Trophoblast cell (in vitro differentiated cells and primary cell): ENCODE data around the gene TTC17.

Experiments
- DNase-seq, 2 donors: peaks; one replicate each; pipeline ENCODE4 v3.0.0-alpha.2; 2016
- H2AFZ ChIP-seq: 2 replicates; pipeline ENCODE4 v1.6.1; 2013; ENCODE audit warnings: low read length, moderate library complexity, mild to moderate bottlenecking; ENCODE audit not compliant: insufficient read depth, poor library complexity
- H2AK5ac ChIP-seq: 2 replicates; pipeline ENCODE4 v1.6.1; 2013; ENCODE audit warnings: mild to moderate bottlenecking, low read length
- H2BK120ac ChIP-seq: 2 replicates; pipeline ENCODE4 v1.6.1; 2013; ENCODE audit warnings: low read length, mild to moderate bottlenecking, moderate library complexity; ENCODE audit not compliant: insufficient read depth, poor library complexity
- H2BK12ac ChIP-seq: 2 replicates; pipeline ENCODE4 v1.6.1; 2013; ENCODE audit warnings: mild to moderate bottlenecking, low read length, moderate library complexity
- H2BK5ac ChIP-seq: 2 replicates; pipeline ENCODE4 v1.6.1; 2013; ENCODE audit warnings: low read length, low read depth, moderate library complexity, mild to moderate bottlenecking; ENCODE audit not compliant: poor library complexity
- H3K14ac ChIP-seq: 2 replicates; pipeline ENCODE4 v1.6.1; 2013; ENCODE audit warnings: mild to moderate bottlenecking, low read length
- H3K18ac ChIP-seq: 2 replicates; pipeline ENCODE4 v1.6.1; 2013; ENCODE audit warnings: mild to moderate bottlenecking, low read length
- H3K23ac ChIP-seq: 2 replicates; pipeline ENCODE4 v1.6.1; 2013; ENCODE audit warnings: low read length
- H3K27ac ChIP-seq: 2 replicates; pipeline ENCODE4 v1.5.1; 2013; ENCODE audit warnings: low read depth, mild to moderate bottlenecking, inconsistent platforms, low read length, moderate library complexity
- H3K27me3 ChIP-seq: 2 replicates; pipeline ENCODE4 v1.6.1; 2013; ENCODE audit warnings: inconsistent platforms, mild to moderate bottlenecking, low read length, moderate library complexity; ENCODE audit not compliant: insufficient read depth
- H3K36me3 ChIP-seq, 2 experiments: 1 replicate in 1 of 2; 2 replicates in 1 of 2; pipeline ENCODE4 v1.6.1; 2013; ENCODE audit warnings: low read length in 2 of 2, mild to moderate bottlenecking in 2 of 2, moderate library complexity in 1 of 2; ENCODE audit not compliant: insufficient read depth in 2 of 2, control insufficient read depth in 1 of 2
- H3K4ac ChIP-seq: 2 replicates; pipeline ENCODE4 v1.6.1; 2013; ENCODE audit warnings: low read depth, mild to moderate bottlenecking, low read length, moderate library complexity
- H3K4me1 ChIP-seq, 2 experiments: 1 replicate in 1 of 2; 2 replicates in 1 of 2; pipeline ENCODE4 v1.6.1; 2013; ENCODE audit warnings: low read length in 2 of 2, mild to moderate bottlenecking in 2 of 2, moderate library complexity in 1 of 2; ENCODE audit not compliant: insufficient read depth in 2 of 2, control insufficient read depth in 1 of 2
- H3K4me2 ChIP-seq: 2 replicates; pipeline ENCODE4 v1.6.1; 2013; ENCODE audit warnings: inconsistent platforms, mild to moderate bottlenecking, low read length, moderate library complexity
- H3K4me3 ChIP-seq: 2 replicates; pipeline ENCODE4 v1.5.1; 2013; ENCODE audit warnings: mild to moderate bottlenecking, low read depth, low read length, inconsistent platforms
- H3K79me1 ChIP-seq: one replicate; pipeline ENCODE4 v1.6.1; 2013; ENCODE audit warnings: low read length
- H3K79me2 ChIP-seq: 2 replicates; pipeline ENCODE4 v1.6.1; 2013; ENCODE audit warnings: low read length, mild to moderate bottlenecking; ENCODE audit not compliant: control insufficient read depth, insufficient read depth, poor library complexity
- H3K9ac ChIP-seq: 2 replicates; pipeline ENCODE4 v1.6.1; 2013; ENCODE audit warnings: mild to moderate bottlenecking, low read length
- H3K9me3 ChIP-seq: 2 replicates; pipeline ENCODE4 v1.6.1; 2013; ENCODE audit warnings: low read depth, mild to moderate bottlenecking, control low read depth, inconsistent platforms, low read length; ENCODE audit not compliant: insufficient read depth
- H4K12ac ChIP-seq: 2 replicates; pipeline ENCODE4 v1.6.1; 2013; ENCODE audit warnings: low read depth, mild to moderate bottlenecking, low read length, moderate library complexity
- H4K8ac ChIP-seq: 2 replicates; pipeline ENCODE4 v1.6.1; 2013; ENCODE audit warnings: low read depth, mild to moderate bottlenecking, low read length, moderate library complexity
- H4K91ac ChIP-seq: one replicate; pipeline ENCODE4 v1.6.1; 2013; ENCODE audit warnings: low read depth, mild to moderate bottlenecking, low read length, moderate library complexity
- WGBS: extraction: QIAGEN DNeasy Blood & Tissue Kit; methylation state at CpG from one replicate; pipeline ENCODE4 v1.1.7; 2013; ENCODE audit warnings: missing lambda C conversion rate; ENCODE audit not compliant: insufficient read length, insufficient coverage; ENCODE audit errors: extremely low coverage; 5-methylcytosine and 5-hydroxymethylcytosine counted together

TTC17 gene

DNA sequence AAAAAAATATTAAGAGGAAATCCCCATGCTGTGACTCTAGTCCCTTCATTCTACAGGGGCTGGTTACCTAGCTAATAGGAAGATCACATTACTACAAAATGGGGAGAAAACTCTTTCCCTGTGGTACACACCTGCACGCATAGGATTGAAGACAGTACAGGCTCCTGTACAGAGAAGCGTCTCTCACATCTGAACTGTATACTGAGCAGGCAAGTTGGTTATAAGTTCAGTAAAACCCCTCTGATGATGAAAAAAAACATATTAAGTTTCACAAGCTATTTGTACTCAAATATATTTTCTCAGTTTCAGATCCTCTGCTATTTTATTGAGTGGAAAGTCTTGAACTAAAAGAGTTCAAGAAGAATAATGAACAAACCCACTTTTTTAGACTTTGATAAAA lies 164.9 kb downstream of the TTC17 start:
- H3K14ac ChIP-seq: no peak overlapping the region
- H3K27ac ChIP-seq: no peak overlapping the region
- H3K27me3 ChIP-seq: no peaks in the 10 kb centered on the region
- no peaks in the 10 kb centered on the region for H3K36me3 ChIP-seq
- no peak overlapping the region for H4K8ac ChIP-seq
- no peak overlapping the region for H3K23ac ChIP-seq
- H3K79me1 ChIP-seq: no peaks in the 10 kb centered on the region
- H3K4me1 ChIP-seq: no peaks in the 10 kb centered on the region
- no peak overlapping the region for H2BK12ac ChIP-seq
- no peak overlapping the region for H3K18ac ChIP-seq
- no peak overlapping the region for H2AFZ ChIP-seq
- H4K91ac ChIP-seq: no peak overlapping the region
- no CpG with 5 or more reads among the region's 2 CpGs for WGBS
- H3K9ac ChIP-seq: no peak overlapping the region
- DNase-seq: no peak
- no peaks in the 10 kb centered on the region for H3K79me2 ChIP-seq
- H2AK5ac ChIP-seq: no peak overlapping the region
- no peak overlapping the region for H3K4ac ChIP-seq
- H3K4me3 ChIP-seq: no peak overlapping the region
- no peak overlapping the region for H4K12ac ChIP-seq
- H2BK120ac ChIP-seq: no peak overlapping the region
- no peak overlapping the region for H3K4me2 ChIP-seq
- no peak overlapping the region for H2BK5ac ChIP-seq
- peaks cover 9% of the 10 kb centered on the region for H3K9me3 ChIP-seq

GRCh38 chr11:43532041-43532440 lies 173.3 kb downstream of the TTC17 start:
- Histone ChIP-seq H3K18ac (no peak overlapping the region), H2AFZ (no peak overlapping the region), H3K79me1 (no peaks in the 10 kb centered on the region), H3K14ac (no peak overlapping the region), H3K27ac (no peak overlapping the region), H4K12ac (no peak overlapping the region), H3K9me3 (no peaks in the 10 kb centered on the region), H2BK12ac (no peak overlapping the region), H3K4ac (no peak overlapping the region), H3K79me2 (no peaks in the 10 kb centered on the region), H2BK120ac (no peak overlapping the region), H3K9ac (no peak overlapping the region), H3K23ac (no peak overlapping the region), H2AK5ac (no peak overlapping the region), H3K27me3 (no peaks in the 10 kb centered on the region), H4K8ac (no peak overlapping the region), H3K4me2 (no peak overlapping the region), H3K4me1 (no peaks in the 10 kb centered on the region), H4K91ac (no peak overlapping the region), H3K4me3 (no peak overlapping the region), H2BK5ac (no peak overlapping the region), H3K36me3 (no peaks in the 10 kb centered on the region)
- WGBS: no CpG with 5 or more reads among the region's 5 CpGs
- DNase-seq: no peak

GRCh38 chr11:43537833-43538615 lies 179.3 kb downstream of the TTC17 start:
- no peak overlapping the region for H3K23ac ChIP-seq
- no peak overlapping the region for H3K4ac ChIP-seq
- no CpG with 5 or more reads among the region's 14 CpGs for WGBS
- no peak overlapping the region for H2AFZ ChIP-seq
- no peak overlapping the region for H3K4me3 ChIP-seq
- H3K79me1 ChIP-seq: no peaks in the 10 kb centered on the region
- H3K36me3 ChIP-seq: no peaks in the 10 kb centered on the region
- no peak overlapping the region for H2BK120ac ChIP-seq
- no peak overlapping the region for H4K91ac ChIP-seq
- H3K9me3 ChIP-seq: no peaks in the 10 kb centered on the region
- no peak overlapping the region for H3K27ac ChIP-seq
- H3K14ac ChIP-seq: no peak overlapping the region
- no peak overlapping the region for H2AK5ac ChIP-seq
- no peak overlapping the region for H2BK5ac ChIP-seq
- H3K4me1 ChIP-seq: peaks cover 5 to 7% of the 10 kb centered on the region in 2 experiments
- DNase-seq: no peak
- H3K79me2 ChIP-seq: no peaks in the 10 kb centered on the region
- no peak overlapping the region for H2BK12ac ChIP-seq
- no peak overlapping the region for H3K4me2 ChIP-seq
- H4K8ac ChIP-seq: no peak overlapping the region
- H3K18ac ChIP-seq: no peak overlapping the region
- no peaks in the 10 kb centered on the region for H3K27me3 ChIP-seq
- H3K9ac ChIP-seq: no peak overlapping the region
- H4K12ac ChIP-seq: no peak overlapping the region

DNA sequence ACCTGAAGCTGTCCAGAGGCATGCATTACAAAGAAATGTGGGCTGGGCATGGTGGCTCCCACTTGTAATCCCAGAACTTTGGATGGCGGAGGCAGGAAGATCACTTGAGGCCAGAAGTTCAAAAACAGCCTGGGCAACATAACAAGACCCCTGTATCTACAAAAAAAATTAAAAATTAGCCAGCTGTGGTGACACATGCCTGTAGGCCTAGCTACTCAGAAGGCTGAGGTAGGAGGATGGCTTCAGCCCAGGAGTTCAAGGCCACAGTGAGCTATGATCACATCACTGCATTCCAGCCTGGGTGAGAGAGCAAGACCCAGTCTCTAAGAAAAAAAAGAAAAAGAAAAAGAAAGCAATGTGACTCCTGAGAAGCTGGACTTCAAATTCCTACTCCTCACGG lies 183.3 kb downstream of the TTC17 start:
- H3K23ac ChIP-seq: no peak overlapping the region
- no peak overlapping the region for H2AFZ ChIP-seq
- no peaks in the 10 kb centered on the region for H3K36me3 ChIP-seq
- no peaks in the 10 kb centered on the region for H3K79me2 ChIP-seq
- H3K14ac ChIP-seq: no peak overlapping the region
- DNase-seq: no peak
- H3K9me3 ChIP-seq: peaks cover 4% of the 10 kb centered on the region
- H3K18ac ChIP-seq: no peak overlapping the region
- no peak overlapping the region for H2AK5ac ChIP-seq
- H3K27me3 ChIP-seq: peaks cover 5% of the 10 kb centered on the region
- no peak overlapping the region for H3K27ac ChIP-seq
- no peak overlapping the region for H3K4me3 ChIP-seq
- no peak overlapping the region for H3K9ac ChIP-seq
- no peak overlapping the region for H4K8ac ChIP-seq
- no peak overlapping the region for H3K4ac ChIP-seq
- no peak overlapping the region for H4K91ac ChIP-seq
- H2BK5ac ChIP-seq: no peak overlapping the region
- H3K79me1 ChIP-seq: no peaks in the 10 kb centered on the region
- H4K12ac ChIP-seq: no peak overlapping the region
- H3K4me1 ChIP-seq: peaks cover 5 to 7% of the 10 kb centered on the region in 2 experiments
- no peak overlapping the region for H2BK12ac ChIP-seq
- no peak overlapping the region for H2BK120ac ChIP-seq
- WGBS: no CpG with 5 or more reads among the region's 2 CpGs
- no peak overlapping the region for H3K4me2 ChIP-seq
